ENCODE data around the gene SETD7. TPM values are rescaled to one million over a fixed set of nuclear protein-coding genes. Genes with fewer than 3 reads are reported as not detected.

SETD7 gene
- total and polyA plus RNA-seq, 2 of the 8 experiments (the other 6 are each of a cell fraction or from before 2014, with no cell fraction given), result 1.5 to 4.6 TPM

DNA sequence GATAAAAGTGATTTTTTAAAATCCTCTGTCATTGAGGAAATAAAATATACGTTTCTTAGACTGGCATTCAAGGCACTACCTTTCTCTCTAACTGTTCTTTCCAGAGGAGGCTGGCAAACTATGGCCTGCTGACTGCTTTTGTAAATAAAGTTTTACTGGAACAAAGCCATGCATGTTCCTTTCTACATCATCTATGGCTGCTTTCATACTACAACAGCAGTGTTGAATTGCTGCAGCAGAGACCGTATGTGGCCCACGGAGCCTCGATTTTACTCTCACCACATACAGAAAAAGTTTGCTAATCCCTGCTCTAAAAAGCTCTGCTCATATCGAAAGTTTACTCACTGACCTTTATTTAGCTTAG lies 20.2 kb downstream of the SETD7 start (continued):
- TF ChIP-seq, protein P1, sequence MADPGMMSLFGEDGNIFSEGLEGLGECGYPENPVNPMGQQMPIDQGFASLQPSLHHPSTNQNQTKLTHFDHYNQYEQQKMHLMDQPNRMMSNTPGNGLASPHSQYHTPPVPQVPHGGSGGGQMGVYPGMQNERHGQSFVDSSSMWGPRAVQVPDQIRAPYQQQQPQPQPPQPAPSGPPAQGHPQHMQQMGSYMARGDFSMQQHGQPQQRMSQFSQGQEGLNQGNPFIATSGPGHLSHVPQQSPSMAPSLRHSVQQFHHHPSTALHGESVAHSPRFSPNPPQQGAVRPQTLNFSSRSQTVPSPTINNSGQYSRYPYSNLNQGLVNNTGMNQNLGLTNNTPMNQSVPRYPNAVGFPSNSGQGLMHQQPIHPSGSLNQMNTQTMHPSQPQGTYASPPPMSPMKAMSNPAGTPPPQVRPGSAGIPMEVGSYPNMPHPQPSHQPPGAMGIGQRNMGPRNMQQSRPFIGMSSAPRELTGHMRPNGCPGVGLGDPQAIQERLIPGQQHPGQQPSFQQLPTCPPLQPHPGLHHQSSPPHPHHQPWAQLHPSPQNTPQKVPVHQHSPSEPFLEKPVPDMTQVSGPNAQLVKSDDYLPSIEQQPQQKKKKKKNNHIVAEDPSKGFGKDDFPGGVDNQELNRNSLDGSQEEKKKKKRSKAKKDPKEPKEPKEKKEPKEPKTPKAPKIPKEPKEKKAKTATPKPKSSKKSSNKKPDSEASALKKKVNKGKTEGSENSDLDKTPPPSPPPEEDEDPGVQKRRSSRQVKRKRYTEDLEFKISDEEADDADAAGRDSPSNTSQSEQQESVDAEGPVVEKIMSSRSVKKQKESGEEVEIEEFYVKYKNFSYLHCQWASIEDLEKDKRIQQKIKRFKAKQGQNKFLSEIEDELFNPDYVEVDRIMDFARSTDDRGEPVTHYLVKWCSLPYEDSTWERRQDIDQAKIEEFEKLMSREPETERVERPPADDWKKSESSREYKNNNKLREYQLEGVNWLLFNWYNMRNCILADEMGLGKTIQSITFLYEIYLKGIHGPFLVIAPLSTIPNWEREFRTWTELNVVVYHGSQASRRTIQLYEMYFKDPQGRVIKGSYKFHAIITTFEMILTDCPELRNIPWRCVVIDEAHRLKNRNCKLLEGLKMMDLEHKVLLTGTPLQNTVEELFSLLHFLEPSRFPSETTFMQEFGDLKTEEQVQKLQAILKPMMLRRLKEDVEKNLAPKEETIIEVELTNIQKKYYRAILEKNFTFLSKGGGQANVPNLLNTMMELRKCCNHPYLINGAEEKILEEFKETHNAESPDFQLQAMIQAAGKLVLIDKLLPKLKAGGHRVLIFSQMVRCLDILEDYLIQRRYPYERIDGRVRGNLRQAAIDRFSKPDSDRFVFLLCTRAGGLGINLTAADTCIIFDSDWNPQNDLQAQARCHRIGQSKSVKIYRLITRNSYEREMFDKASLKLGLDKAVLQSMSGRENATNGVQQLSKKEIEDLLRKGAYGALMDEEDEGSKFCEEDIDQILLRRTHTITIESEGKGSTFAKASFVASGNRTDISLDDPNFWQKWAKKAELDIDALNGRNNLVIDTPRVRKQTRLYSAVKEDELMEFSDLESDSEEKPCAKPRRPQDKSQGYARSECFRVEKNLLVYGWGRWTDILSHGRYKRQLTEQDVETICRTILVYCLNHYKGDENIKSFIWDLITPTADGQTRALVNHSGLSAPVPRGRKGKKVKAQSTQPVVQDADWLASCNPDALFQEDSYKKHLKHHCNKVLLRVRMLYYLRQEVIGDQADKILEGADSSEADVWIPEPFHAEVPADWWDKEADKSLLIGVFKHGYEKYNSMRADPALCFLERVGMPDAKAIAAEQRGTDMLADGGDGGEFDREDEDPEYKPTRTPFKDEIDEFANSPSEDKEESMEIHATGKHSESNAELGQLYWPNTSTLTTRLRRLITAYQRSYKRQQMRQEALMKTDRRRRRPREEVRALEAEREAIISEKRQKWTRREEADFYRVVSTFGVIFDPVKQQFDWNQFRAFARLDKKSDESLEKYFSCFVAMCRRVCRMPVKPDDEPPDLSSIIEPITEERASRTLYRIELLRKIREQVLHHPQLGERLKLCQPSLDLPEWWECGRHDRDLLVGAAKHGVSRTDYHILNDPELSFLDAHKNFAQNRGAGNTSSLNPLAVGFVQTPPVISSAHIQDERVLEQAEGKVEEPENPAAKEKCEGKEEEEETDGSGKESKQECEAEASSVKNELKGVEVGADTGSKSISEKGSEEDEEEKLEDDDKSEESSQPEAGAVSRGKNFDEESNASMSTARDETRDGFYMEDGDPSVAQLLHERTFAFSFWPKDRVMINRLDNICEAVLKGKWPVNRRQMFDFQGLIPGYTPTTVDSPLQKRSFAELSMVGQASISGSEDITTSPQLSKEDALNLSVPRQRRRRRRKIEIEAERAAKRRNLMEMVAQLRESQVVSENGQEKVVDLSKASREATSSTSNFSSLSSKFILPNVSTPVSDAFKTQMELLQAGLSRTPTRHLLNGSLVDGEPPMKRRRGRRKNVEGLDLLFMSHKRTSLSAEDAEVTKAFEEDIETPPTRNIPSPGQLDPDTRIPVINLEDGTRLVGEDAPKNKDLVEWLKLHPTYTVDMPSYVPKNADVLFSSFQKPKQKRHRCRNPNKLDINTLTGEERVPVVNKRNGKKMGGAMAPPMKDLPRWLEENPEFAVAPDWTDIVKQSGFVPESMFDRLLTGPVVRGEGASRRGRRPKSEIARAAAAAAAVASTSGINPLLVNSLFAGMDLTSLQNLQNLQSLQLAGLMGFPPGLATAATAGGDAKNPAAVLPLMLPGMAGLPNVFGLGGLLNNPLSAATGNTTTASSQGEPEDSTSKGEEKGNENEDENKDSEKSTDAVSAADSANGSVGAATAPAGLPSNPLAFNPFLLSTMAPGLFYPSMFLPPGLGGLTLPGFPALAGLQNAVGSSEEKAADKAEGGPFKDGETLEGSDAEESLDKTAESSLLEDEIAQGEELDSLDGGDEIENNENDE (IDR thresholded peaks at IDR 0.05; ENCODE audit: insufficient replicate concordance, low read length), result no peak
- no peak for TF ChIP-seq NRF1 (IDR thresholded peaks at IDR 0.05; ENCODE audit: low read depth, low read length)
- TF ChIP-seq CREB1 (IDR thresholded peaks at IDR 0.05), result no peak
- TF ChIP-seq BRCA1 (IDR thresholded peaks at IDR 0.05; ENCODE audit: low read depth, low read length), result no peak
- TF ChIP-seq EZH2 (IDR thresholded peaks at IDR 0.05; ENCODE audit: low read depth, low read length, severe bottlenecking), result no peak
- TF ChIP-seq EP300 (IDR thresholded peaks at IDR 0.05; ENCODE audit: borderline replicate concordance in 1 of 2, low read depth in 2 of 2, low read length in 2 of 2), result no peak
- TF ChIP-seq SAP30 (IDR thresholded peaks at IDR 0.05; ENCODE audit: insufficient read depth, insufficient replicate concordance, low read length), result no peak
- no peak for TF ChIP-seq GTF2F1 (IDR thresholded peaks at IDR 0.05; ENCODE audit: borderline replicate concordance, low read depth, low read length)
- TF ChIP-seq JUN (IDR thresholded peaks at IDR 0.05; ENCODE audit: low read depth, low read length), result no peak
- no peak for TF ChIP-seq EGR1 (IDR thresholded peaks at IDR 0.05; ENCODE audit: borderline replicate concordance, low read depth, low read length)
- TF ChIP-seq USF2 (IDR thresholded peaks at IDR 0.05; ENCODE audit: low read length), result no peak

Data from H1 (cell line).